ENCODE results near the gene SPRR2D.
"Not testable (repeated sequence)": the region's sequence is repeated elsewhere in the genome, so short reads cannot be mapped to it uniquely, and the experiment has no call there.

SPRR2D gene

GRCh38 chr1:153040950-153041631 is at the start of gene SPRR2D:
TSS of gene SPRR2D (minus strand) at chr1:153041120. CDS start at chr1:153040346, 774 bp downstream.
- no peak for DNase-seq

GRCh38 chr1:153087652-153088051 is 46.7 kb upstream of the SPRR2D start:
- no peak for DNase-seq

GRCh38 chr1:153081736-153082135 is 40.8 kb upstream of the SPRR2D start:
- no peak for DNase-seq

- DNase-seq: no peak
Measured at GRCh38 chr1:153072806-153073726, 32.1 kb upstream of the SPRR2D start.

GRCh38 chr1:153071511-153071910 is 30.6 kb upstream of the SPRR2D start, which contains the start of gene SPRR2B:
TSS of gene SPRR2B (minus strand) at chr1:153071611. CDS start at chr1:153070839, 772 bp downstream.
- no peak for DNase-seq

GRCh38 chr1:153070243-153070642 is 29.3 kb upstream of the SPRR2D start:
- no peak for DNase-seq

GRCh38 chr1:153058826-153059784 is 18.2 kb upstream of the SPRR2D start:
- DNase-seq: no peak

GRCh38 chr1:153058154-153058553 is 17.2 kb upstream of the SPRR2D start:
- DNase-seq: no peak

- DNase-seq: no peak
Measured at GRCh38 chr1:153057375-153057774, 16.5 kb upstream of the SPRR2D start, which contains the start of gene SPRR2A. TSS of gene SPRR2A (minus strand) at chr1:153057512. CDS start at chr1:153056735, 777 bp downstream.

- not testable (repeated sequence) for DNase-seq
Measured at GRCh38 chr1:153056111-153056510, 15.2 kb upstream of the SPRR2D start.

GRCh38 chr1:153049211-153049610 is 8.3 kb upstream of the SPRR2D start:
- DNase-seq: no peak

- DNase-seq: no peak
Measured at GRCh38 chr1:153035211-153035610, 5.7 kb downstream of the SPRR2D start.

- no peak for DNase-seq
Measured at GRCh38 chr1:153032677-153033308, 8.1 kb downstream of the SPRR2D start.

- no peak for DNase-seq
Measured at GRCh38 chr1:153032073-153032472, 8.8 kb downstream of the SPRR2D start.

- no peak for DNase-seq
Measured at GRCh38 chr1:153030895-153031294, 10.0 kb downstream of the SPRR2D start, which contains the start of gene SPRR1B. TSS of gene SPRR1B (plus strand) at chr1:153031203. CDS start at chr1:153032346, 1,143 bp downstream.

- no peak for DNase-seq
Measured at GRCh38 chr1:153028766-153029165, 12.2 kb downstream of the SPRR2D start.

- DNase-seq: no peak
Measured at GRCh38 chr1:153025797-153026196, 15.1 kb downstream of the SPRR2D start.

GRCh38 chr1:153024413-153024812 is 16.5 kb downstream of the SPRR2D start:
- no peak for DNase-seq

- DNase-seq: no peak
Measured at GRCh38 chr1:153023109-153023508, 17.8 kb downstream of the SPRR2D start.

- DNase-seq: not testable (repeated sequence)
Measured at GRCh38 chr1:153022340-153022739, 18.6 kb downstream of the SPRR2D start.

- DNase-seq: not testable (repeated sequence)
Measured at GRCh38 chr1:153021829-153022228, 19.1 kb downstream of the SPRR2D start.

GRCh38 chr1:153011235-153011758 is 29.6 kb downstream of the SPRR2D start:
- DNase-seq: not testable (repeated sequence)

All from NCI-H748 treated with DMSO at 0.1 percent for 48 hours (cell line).